NCI-H2196 (cell line): ENCODE measurements around the gene C11orf21.
A peak's percentile ranks its signal among the peaks of the same experiment; 100 is the strongest.
"Not testable (repeated sequence)": the region's sequence is repeated elsewhere in the genome, so short reads cannot be mapped to it uniquely, and the experiment has no call there.

Experiments
- DNase-seq: peaks from one replicate; lab custom pipeline; 2025; ENCODE audit not compliant: unreplicated experiment; lab: John Stamatoyannopoulos, UW

The C11orf21 gene

DNA sequence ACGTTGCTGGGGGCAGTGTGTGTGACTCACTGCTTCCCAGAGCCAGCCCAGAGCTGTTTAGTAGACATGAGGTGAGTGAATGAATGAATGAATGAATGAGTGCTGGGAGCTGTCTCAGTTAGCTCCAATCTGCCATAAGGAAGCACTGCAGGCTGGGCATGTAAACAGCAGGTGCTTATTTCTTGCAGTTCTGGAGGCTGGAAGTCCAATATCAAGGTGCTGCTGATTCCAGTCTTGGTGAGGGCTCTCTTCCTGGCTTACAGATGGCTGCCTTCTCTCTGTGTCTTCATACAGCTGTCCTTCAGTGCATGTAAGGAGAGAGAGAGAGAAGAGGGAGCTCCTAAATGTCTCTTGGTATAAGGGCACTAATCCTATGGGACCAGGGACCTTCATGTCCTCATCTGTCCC lies 4.1 kb downstream of the C11orf21 start:
- DNase-seq, result no peak

DNA sequence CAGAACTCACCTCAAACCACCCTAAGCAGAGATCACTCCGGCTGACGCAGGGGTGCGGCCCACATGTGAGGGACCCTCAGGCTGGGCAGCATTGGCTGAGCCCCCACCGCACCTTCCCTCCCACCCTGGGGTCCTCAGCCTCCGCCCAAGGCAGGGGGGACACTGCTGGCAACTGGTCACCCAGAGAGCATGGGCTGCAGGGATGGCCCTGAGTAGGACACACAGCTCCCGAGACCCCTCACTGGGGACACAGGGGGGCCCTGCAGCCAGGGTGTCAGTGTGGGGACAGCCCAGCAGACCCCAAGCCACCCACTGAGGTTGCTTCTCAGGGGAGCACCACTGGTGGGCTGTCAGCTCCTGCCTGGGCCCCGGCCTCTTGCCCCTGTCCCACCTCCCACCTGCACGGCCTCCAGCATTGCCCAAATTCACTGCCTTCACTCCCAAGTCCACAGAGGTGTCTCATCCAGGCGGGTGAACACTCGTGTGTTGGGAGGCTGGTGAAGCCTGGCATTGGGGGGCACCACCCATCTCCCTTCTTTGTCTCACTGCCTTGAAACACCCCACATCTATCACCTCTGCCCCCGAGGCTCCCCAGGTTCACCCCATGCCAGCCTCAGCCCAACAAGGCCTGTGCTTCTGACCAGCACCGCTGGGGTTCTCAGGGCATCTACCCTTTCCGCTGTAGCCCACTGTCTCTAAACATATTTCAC lies 4.7 kb downstream of the C11orf21 start:
- no peak for DNase-seq

DNA sequence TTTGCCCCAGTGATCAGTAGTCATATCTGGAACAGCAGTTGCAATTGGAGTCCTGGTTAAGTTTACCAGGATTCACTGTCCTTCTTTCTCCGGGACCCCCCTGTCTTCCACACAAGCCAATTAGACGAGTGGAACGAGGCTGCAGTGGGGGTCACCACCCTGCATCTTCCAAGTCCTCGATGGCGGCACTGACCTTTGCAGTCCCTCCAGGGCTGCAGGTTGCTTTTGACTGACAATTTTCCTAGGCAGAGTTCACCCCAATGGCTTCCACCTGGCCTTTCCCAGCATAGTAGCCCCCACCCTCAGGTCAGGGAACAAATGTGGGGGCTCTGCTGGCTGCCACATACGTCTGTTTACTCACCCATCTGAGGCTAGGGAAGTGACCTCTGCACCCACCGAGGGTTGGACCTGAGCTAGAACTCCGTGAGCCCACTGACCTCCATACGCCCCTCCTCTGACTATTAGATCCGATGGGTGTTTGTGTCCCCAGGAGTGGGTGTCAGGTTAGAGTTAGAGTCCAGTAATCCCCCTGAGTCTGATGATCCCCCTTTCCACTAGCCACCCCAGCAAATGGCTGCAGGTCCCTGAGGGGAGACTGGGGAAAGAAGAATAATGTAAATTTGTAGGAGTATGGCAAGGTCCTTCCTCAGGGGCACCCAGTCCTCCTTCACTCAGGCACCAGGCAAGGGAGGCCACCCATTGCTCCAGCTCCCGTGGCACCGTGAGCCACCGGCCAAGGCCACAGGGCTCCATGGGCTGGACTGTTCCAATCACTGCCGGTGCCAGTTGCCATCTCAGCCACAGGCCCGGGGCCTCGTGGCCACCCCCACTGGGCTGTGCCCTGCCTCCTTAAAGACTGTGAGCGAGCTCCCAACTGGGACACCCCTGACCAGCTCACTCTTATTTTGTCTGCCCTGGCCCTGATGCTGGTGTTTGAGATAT lies 5.5 kb downstream of the C11orf21 start:
- no peak for DNase-seq

DNA sequence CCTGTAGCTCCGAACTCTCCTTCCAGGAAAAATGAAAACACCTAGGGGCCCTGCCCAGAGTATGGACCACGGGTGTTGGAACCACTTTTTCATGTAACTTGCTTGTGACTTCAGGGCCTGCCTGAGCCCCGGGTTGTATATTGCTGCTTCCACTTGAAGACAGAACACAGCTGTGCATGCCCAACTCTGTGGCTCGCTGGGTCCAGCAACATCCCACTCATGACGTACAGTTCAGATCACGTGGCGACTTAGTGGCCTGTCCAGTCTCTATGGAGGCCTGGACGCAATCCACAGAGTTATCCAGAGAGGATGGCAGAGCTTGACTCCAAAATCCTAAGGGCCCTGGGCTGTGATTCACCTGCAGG lies 6.8 kb downstream of the C11orf21 start:
- DNase-seq, result no peak

DNA sequence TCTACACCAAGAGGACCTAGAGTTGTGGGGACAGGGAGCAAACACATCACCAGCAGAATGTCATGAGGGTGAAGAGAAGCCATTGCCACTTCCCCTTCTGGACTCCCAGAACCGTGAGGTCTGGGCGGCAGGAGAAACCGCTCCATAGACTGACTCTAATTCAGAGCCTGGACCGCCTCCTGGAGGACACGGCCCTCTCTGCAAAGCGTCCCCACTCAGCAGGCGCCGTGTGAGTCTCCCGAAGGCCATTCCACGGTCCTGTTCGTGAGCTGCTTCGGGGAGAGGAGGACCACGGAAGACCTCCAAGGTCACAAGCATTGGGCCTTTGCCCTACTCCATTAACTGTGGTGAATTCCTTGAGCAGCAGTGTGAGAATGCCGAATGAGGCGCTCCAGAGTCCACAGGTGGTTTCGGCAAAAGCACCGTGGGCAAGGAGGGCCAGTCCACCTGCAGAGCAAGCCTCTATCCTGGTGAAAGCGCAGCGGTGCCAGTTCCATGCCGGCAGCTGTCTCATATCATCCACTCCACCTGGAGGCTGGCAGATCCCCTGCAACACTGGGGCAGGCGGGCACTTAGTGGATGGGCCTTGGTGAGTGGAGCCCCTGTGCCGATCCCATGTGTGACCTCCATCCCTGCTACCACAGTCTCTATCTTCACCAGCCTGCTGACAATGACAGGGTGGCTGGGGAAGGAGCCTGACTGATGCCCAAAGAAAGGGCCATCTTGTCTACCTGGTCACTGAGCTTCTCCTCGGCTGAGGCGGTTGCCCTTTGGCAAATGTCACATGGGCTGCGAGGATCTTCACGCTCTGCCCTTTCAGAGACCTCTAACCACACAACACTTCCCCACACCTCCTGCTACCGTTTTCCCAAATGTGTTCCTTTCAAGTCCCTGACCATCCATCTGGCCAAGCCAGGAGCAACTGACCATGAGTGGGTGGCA lies 7.5 kb downstream of the C11orf21 start:
- no peak for DNase-seq

DNA sequence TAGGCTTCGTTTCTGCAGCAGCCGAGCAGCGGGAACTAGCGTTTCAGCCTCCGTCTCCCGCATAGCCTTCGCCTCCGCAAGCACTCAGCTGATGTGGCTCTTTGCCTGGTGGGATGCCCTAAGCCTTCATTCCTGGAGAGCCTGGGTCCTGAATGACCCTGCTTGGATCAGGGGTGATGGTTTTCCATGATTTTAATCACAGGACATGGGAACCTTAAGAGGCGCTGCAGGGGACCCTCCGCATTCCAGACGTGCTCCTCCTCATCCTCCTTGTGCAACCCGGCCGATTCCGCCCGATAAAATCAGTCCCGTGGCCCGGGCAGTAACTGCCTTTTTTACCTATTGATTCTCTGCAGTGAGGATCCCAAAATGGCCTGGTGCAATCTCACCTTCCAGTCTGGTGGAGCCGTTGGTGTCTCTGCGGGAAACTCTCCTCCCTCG lies 8.2 kb downstream of the C11orf21 start:
- no peak for DNase-seq

DNA sequence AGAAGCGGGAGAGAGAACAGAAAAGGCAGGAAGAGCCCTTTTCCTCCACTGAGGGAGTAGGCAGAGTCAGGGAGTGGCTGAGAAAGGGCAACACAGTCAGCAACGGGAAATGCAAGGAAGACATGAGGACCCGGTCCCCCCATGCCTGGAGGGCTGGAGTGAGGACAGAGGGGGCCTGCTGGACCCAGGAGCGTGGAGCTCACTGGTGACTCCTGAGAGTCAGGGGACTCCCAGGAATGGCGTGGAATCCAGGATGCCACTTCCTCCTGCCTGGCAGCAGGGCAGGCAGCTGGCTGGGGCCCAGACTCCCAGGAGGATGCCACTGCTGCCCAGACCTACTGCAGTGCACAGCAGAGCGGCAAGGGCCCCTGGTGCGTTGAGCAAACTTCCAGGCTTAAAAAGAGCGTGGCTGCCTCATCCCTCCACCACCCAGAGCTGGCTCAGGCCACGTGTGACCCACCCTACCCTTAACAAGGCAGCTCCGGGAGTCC lies 11.3 kb downstream of the C11orf21 start:
- DNase-seq, result peak; percentile 42

DNA sequence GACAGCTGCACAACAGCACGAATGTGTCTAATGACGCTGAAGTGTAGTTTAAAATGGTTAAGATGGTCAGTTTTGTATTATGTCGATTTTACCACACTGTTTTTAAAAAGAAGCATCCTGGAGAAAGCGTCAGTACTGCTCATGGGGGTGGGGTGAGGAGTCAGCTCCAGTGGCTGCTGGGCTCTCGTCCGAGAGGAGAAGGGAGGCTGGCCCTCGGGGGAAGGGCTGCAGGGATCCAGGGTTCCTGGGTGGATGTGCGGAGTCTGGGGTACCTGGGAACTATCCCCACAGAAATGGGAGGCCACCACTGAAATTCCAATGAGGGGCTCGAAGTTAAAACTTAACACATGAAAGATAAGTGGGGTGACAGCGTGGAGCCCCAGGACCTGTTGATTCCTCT lies 11.9 kb downstream of the C11orf21 start:
- DNase-seq, result no peak

DNA sequence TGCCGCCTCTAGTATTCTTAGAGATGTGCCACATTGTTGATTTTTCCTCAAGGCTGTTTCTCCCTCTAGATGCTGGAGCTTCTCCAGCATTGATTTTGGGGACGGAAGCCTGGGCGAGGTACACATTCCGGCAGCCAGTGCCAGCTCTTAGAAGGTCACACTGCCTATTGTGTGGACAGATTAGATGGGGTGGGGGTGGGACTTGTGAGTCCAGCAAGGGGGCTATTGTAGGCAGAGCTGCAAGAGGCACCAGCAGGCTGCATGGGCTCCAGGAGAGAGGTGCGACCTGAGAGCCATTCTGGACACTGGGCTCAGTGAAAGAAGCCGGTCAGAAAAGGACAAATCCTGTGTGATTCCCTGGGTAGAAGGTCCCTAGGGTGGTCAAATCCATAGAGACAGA lies 12.4 kb downstream of the C11orf21 start:
- DNase-seq, result no peak

DNA sequence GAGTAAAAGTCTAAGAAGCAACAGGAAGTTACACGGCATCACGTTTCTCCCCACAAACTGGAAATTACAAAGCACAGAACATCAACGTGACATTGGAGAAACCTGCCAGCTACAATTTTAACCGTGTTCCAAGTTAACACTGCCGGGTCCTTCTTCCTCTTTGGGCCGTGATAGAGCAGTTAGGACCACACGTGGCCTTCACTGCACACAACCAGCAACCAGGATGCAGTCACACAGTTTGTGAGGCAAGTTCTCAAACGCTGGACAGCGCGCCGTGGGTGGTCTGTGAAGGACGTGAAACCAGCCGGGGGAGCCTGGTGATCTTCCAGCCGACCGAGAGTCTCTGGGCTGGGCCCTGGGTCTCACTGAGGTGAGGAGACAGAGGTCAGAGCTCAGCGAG lies 14.6 kb downstream of the C11orf21 start:
- DNase-seq, result no peak

DNA sequence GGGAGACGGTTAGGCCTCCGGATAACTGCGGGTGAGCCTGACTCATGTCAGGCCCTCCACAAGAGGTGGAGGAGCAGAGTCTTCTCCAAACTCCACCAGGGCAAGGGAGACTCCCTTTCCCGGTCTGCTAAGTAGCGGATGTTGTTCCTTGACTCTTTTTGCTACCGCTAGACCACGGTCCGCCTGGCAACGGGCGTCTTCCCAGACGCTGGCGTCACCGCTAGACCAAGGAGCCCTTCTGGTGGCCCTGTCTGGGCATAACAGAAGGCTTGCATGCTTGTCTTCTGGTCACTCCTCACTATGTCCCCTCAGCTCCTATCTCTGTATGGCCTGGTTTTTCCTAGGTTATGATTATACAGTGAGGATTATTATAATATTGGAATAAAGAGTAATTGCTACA lies 15.4 kb downstream of the C11orf21 start:
- DNase-seq, result not testable (repeated sequence)

DNA sequence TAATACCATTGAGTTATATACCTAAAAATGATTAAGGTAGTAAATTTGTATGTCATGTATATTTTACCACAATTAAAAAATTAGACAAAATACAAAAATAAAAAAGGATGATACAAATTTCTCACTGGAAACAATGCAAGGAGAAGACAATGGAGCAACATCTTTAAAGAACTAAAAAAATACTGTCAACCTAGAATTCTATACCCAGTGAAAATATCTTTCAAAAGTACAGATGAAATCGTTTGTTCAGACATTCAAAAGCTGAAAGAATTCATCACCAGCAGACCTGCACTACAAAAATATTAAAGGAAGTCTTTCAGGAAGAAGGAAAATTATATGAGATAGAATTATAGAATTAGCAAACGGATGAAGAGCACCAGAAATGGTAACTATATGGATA lies 21.5 kb downstream of the C11orf21 start:
- DNase-seq, result no peak

DNA sequence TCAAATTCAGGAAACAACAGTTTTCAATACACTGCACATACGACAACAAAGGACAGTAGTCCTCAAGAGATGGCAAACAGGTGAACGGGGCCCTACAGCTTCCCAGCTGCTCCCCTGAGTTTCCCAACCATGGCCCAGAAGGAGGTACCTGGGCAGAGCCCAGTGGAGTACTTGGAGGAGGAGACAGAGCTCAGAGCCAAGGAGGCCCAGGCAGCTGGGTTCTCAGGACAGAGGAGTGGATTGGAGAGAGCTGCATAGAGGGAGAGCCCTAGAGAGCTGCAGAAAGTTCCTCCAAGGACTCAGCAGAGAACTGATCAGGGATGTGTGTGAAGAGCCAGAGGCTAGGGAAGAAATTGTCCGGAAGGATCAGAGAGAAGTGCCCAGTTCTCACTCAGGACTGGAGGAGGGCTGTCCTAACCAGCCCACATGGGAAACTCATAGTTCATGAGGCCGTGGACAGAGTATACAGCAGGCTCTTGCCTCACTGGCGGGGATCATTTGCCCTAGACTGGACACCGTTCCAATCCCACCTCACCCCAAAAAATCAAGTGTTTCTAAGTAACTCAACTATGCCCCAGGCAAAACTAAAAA lies 23.7 kb downstream of the C11orf21 start:
- DNase-seq, result no peak

DNA sequence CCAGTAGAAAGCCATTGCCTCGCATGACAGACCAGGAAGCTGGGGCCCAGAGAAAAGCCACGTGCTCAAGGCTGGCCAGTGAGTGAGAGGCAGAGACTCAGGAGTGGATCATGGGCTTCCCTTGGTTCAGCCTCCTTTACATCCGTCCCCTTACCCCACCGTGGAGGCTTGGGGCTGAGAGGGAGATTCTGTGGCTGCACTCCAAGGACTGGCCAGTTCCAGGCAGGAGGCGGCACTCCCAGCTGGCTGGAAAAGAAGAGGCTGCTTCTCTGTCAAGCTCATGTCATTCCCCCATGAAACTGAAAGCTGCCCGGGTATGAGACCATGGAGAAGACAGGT lies 24.7 kb downstream of the C11orf21 start:
- no peak for DNase-seq

DNA sequence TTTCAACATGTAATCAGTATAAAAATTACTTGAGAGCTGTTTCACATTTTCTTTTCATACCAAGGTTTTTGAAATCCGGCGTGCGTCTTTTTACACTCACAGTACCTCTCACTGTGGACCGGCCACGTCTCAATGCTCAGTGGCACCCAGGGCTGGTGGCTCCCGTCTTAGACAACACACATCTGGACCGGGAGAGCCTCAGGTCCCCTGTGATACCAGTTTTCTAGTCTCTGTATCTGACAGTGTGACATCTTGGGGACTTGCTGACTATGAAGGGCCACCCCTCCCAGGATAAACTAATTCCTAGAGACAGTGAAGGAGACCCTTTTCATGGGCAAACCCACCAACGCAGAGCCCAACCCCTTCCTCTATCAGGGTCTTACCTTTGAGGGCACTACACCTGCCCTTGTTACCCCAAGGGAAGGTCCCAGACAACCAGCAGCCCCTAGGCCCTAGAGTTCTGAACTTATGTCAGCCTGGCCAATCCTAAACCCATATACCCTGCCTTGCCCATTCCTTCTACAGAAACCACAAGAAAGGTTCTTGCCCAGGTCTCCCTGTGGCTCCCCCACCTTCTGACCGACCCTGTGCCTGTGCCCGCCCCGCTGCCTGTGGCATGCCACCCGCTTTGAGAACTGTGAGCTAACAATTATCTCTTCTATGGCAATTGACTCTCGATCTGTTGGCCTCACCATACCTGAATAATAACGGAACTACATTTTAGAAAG lies 25.3 kb downstream of the C11orf21 start:
- DNase-seq, result no peak

DNA sequence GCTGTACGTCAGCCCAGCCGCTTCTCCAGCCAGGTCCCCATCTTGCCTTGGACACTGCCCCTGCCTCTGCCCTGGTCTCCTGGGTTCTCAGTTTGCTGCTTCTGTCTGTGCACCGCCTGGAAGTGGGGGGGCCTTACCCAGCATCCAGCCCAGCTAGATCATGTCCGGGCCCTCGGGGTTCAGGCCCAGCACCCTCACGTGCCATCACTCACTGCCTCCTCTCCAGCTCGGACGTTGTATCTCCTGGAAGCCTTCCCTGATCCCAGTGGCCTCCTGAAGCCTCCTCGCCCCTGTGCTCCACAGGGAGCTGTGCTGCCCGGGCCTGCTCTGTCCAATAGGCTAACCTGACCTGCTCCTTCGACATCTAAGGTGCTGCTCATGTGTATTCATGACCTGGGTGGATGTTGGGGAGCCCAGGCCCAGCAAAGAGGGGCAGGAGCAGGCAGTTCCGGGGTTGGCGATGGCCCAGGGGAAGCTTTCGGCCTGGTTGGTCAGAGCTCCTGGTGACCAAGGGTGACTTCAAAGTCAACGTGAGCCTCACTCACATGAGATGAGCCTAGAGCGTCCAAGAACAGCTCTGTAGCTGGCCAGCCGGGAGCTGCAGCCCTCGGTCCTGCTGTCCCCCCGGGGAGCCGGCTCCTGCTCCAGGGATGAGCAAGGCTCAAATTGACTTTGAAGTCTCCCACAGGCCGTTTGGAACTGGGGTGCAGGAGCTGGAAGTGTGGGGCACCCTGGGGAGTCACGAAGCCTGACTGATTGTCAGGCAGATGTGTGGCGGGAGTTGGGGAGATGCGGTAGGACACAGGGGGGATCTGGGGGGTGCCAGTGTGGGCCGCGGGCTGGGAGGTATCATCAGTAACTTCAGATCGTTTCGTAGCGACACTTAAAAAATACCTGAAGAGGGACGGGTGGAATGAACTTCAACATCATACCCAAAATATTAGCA lies 26.1 kb downstream of the C11orf21 start:
- DNase-seq, result no peak

DNA sequence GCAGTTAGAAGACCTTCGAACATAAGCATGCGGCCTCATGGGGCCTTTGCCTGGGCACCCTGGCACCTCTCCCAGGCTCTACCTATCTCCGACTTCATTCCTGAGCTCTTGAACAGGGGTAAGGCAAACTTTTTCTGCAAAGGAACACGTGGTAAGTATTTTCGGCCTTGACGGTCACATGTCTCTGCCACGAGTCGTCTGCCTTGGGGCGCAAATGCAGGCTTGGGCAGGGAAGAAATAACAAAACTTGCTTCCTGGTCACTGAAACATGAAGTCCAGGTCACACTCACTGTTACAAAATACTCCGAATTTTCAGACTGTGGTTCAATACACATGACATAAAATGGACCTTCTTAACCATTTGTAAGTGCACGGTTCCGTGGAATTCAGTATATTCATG lies 27.9 kb downstream of the C11orf21 start:
- no peak for DNase-seq

DNA sequence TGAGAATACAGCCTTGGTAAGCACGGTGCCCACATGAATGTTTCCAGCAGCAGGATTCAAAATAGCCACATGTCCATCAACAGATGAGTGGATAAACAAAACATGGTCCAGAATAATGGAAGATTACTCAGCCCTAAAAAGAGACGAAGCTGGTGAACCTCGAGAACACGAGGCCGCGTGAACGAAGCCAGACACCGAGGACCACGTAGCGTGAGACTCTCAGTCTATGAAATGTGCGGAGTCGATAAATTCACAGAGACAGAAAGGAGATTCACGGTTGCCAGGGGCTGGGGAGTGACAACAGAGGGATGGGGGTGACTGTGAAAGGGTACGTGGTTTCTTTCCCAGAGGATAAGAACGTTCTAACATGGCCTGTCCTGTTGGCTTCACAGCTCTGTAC lies 28.4 kb downstream of the C11orf21 start:
- no peak for DNase-seq

DNA sequence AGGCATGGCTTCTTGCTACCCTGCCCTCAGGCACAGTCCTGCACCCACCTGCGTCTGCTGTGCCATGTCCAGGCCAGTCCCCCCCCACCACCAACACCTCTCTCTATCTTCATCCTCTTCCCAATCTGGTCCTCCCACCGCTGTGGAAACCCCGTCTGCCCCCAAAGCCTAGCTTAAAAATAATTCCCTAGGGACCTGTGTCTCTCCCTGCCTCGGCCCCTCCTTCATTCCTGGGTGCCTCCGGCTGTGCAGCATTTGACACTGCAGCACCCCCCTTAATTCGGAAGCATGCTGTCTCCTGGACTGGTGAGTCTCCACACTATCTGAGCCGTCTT lies 28.8 kb downstream of the C11orf21 start:
- DNase-seq, result no peak
